Subcutaneous adipose tissue (tissue), 4 donors: Measurements from ENCODE around the gene RBBP8NL. TPM values are rescaled to one million over a fixed set of nuclear protein-coding genes. Genes with fewer than 3 reads are reported as not detected.

Experiments used
- total RNA-seq, 4 donors: library from RNA; depleted of rRNA; stranded (reverse); fragments of >200 nt; gene quantifications; one replicate each; pipeline ENCODE4 v1.1.0, GENCODE V29; 2016
- TF ChIP-seq, protein P1 (sequence below): fragments of 450-650 bp; IDR thresholded peaks from one replicate; pipeline ENCODE4 v1.5.1; 2016; ENCODE audit warnings: low read depth, mild to moderate bottlenecking, control low read depth, antibody characterized with exemption, moderate library complexity

Gene RBBP8NL
- total RNA-seq, 4 donors from 2014 or later, result not detected

DNA sequence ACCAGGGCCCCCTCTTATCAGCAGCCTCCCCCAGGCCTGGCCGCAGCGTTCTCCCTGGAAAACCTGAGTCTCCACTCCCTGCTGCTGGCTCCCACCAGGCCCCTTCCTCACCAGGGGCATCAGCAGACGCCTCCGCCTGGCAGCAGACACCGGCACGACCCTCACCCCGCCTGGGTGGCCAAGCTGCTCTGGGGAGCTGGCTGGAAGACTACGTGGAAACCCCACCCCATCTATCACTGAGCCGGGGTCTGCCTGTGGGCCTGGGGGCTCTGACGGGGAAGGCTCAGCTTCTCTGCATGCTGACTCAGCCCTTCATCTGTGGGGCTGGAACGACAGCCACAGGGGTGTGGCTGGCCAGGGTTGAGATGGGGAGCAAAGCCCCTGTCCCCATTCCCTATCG is 19.1 kb upstream of the RBBP8NL start:
- TF ChIP-seq, protein P1, sequence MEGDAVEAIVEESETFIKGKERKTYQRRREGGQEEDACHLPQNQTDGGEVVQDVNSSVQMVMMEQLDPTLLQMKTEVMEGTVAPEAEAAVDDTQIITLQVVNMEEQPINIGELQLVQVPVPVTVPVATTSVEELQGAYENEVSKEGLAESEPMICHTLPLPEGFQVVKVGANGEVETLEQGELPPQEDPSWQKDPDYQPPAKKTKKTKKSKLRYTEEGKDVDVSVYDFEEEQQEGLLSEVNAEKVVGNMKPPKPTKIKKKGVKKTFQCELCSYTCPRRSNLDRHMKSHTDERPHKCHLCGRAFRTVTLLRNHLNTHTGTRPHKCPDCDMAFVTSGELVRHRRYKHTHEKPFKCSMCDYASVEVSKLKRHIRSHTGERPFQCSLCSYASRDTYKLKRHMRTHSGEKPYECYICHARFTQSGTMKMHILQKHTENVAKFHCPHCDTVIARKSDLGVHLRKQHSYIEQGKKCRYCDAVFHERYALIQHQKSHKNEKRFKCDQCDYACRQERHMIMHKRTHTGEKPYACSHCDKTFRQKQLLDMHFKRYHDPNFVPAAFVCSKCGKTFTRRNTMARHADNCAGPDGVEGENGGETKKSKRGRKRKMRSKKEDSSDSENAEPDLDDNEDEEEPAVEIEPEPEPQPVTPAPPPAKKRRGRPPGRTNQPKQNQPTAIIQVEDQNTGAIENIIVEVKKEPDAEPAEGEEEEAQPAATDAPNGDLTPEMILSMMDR, result no peak

GRCh38 chr20:62445553-62446340 is 18.4 kb upstream of the RBBP8NL start:
- TF ChIP-seq, protein P1, result no peak

- TF ChIP-seq, protein P1, result no peak
Measured at GRCh38 chr20:62444286-62444685, 16.9 kb upstream of the RBBP8NL start.

- TF ChIP-seq, protein P1, result no peak
Measured at GRCh38 chr20:62441987-62442539, 14.7 kb upstream of the RBBP8NL start.

GRCh38 chr20:62439218-62439617 is 11.9 kb upstream of the RBBP8NL start:
- TF ChIP-seq, protein P1, result no peak

- TF ChIP-seq, protein P1, result no peak
Measured at GRCh38 chr20:62437927-62438326, 10.6 kb upstream of the RBBP8NL start.

DNA sequence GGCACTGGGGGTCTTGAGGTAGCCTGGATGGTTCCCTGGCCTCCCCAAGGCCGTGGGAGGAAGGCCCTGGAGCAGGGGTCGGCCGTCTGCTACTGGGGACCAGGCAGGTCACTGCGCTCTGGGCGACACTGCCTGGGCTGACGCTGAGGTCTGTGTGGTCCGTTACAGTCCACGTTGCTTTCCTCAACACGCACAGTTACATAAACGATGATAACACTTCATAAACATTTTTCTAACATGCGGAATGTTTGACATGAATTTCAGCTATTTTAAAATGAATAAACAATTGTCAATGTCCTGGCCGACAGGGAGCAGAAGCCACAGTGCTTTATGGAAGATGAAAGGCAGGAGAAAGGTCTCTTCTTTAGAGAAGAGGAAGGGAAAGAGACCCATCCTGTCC is 10.2 kb upstream of the RBBP8NL start:
- TF ChIP-seq, protein P1, result no peak
